22Rv1 (cell line): Measurements from ENCODE around the gene CXCR6.

ENCODE experiments used
- CTCF ChIP-seq: fragments of 450-650 bp; IDR thresholded peaks from 2 replicates; pipeline ENCODE4 v1.5.1; 2017; ENCODE audit warnings: mild to moderate bottlenecking
- ZFX ChIP-seq: fragments of 450-650 bp; IDR thresholded peaks from 2 replicates; pipeline ENCODE4 v1.6.1; 2017; ENCODE audit warnings: antibody characterized with exemption, borderline replicate concordance

- TF ChIP-seq CTCF (no peak), ZFX (no peak)
These were observed 28.2 kb upstream of the CXCR6 start for GRCh38 chr3:45915059-45915439.
